GM12878 (cell line): ENCODE measurements around the gene TAB2. TPM values are rescaled to one million over a fixed set of nuclear protein-coding genes. Genes with fewer than 3 reads are reported as not detected.

Experiments
- ATAC-seq: fragments of 200-7000 bp; cut with Tn5 transposase; 3 replicates; pipeline ENCODE4 v1.9.1; 2020; ENCODE audit warnings: mild to moderate bottlenecking, moderate library complexity
- BruUV-seq: library from RNA; stranded (reverse); fragments of 400-500 nt; replicated peaks from 2 replicates; lab custom pipeline; 2021; lab: Mats Ljungman, UMichigan
- CTCF ChIA-PET: fragments of 300-600 bp; sonication (Branson Sonifier 250); formaldehyde crosslinking; extraction: SDS; loops from one replicate; lab custom pipeline; 2021; ENCODE audit warnings: inconsistent platforms; lab: Yijun Ruan, JAX
- POLR2A ChIA-PET: fragments of 350-600 bp; formaldehyde crosslinking; extraction: SDS; loops from one replicate; lab custom pipeline; 2021; ENCODE audit warnings: inconsistent platforms; lab: Charles Lee
- RAD21 ChIA-PET: fragments of 300-600 bp; sonication (Branson Sonifier 250); formaldehyde crosslinking; loops from one replicate; lab custom pipeline; 2023; ENCODE audit warnings: antibody characterized with exemption; ENCODE audit not compliant: unreplicated experiment; lab: Charles Lee
- SMC1A ChIA-PET: fragments of 300-600 bp; sonication (Branson Sonifier 250); formaldehyde crosslinking; loops from one replicate; lab custom pipeline; 2023; ENCODE audit not compliant: unreplicated experiment, uncharacterized antibody; lab: Charles Lee
- DNase-seq: peaks from one replicate; pipeline ENCODE4 v3.0.0-alpha.2; 2011; ENCODE audit warnings: low read depth, low spot score
- FAIRE-seq: peaks from 3 replicates; lab custom pipeline; 2011; peaks lifted over from hg19 to GRCh38; lab: Jason Lieb, UNC
- H2AFZ ChIP-seq: 2 replicates; pipeline ENCODE4 v1.6.0; 2011; ENCODE audit warnings: low read depth, low read length, control low read depth; ENCODE audit not compliant: control insufficient read depth
- H3K27ac ChIP-seq: 2 replicates; pipeline ENCODE4 v1.5.1; 2011; ENCODE audit warnings: control low read depth; ENCODE audit not compliant: control insufficient read depth, insufficient read depth
- H3K27me3 ChIP-seq, 2 experiments: replicated peaks in 1 of 2; 2 replicates each; pipeline versions ENCODE4 v1.6.0 to v1.6.1; 2011; ENCODE audit warnings: low read length in 1 of 2; ENCODE audit not compliant: control insufficient read depth in 2 of 2, insufficient read depth in 2 of 2
- H3K36me3 ChIP-seq, 2 experiments: 2 replicates each; pipeline ENCODE4 v1.5.1; 2011; ENCODE audit warnings: low read length in 1 of 2; ENCODE audit not compliant: control insufficient read depth in 2 of 2, insufficient read depth in 2 of 2
- H3K4me1 ChIP-seq: 2 replicates; pipeline ENCODE4 v1.6.1; 2011; ENCODE audit warnings: mild to moderate bottlenecking, low read length, moderate library complexity, mixed read lengths; ENCODE audit not compliant: control insufficient read depth, insufficient read depth
- H3K4me2 ChIP-seq: 2 replicates; pipeline ENCODE4 v1.6.0; 2011; ENCODE audit warnings: control low read depth; ENCODE audit not compliant: control insufficient read depth, insufficient read depth
- H3K4me3 ChIP-seq: fragments of 200-600 bp; sonication (generic); 2 replicates; pipeline ENCODE4 v1.5.1; 2016
- H3K79me2 ChIP-seq: 2 replicates; pipeline ENCODE4 v1.6.0; 2011; ENCODE audit warnings: low read length; ENCODE audit not compliant: control insufficient read depth, insufficient read depth
- H3K9ac ChIP-seq: 2 replicates; pipeline ENCODE4 v1.8.0; 2011; ENCODE audit warnings: low read length, control low read depth, mixed read lengths; ENCODE audit not compliant: control insufficient read depth, insufficient read depth
- H3K9me3 ChIP-seq: replicated peaks from 3 replicates; pipeline ENCODE4 v1.5.1; 2011; ENCODE audit warnings: mild to moderate bottlenecking, low read length; ENCODE audit not compliant: control insufficient read depth, insufficient read depth
- H4K20me1 ChIP-seq: 2 replicates; pipeline ENCODE4 v1.6.0; 2011; ENCODE audit not compliant: control insufficient read depth, insufficient read depth
- BCL3 ChIP-seq: IDR thresholded peaks from 2 replicates; pipeline ENCODE4 v1.6.1; 2011; ENCODE audit warnings: borderline replicate concordance, low read depth, mild to moderate bottlenecking, moderate library complexity, low read length; ENCODE audit not compliant: insufficient read depth, poor library complexity, severe bottlenecking
- CHD4 ChIP-seq: fragments of 200-600 bp; sonication (generic); IDR thresholded peaks from 2 replicates; pipeline ENCODE4 v1.6.1; 2016; ENCODE audit warnings: mild to moderate bottlenecking
- IRF5 ChIP-seq: fragments of 450-650 bp; IDR thresholded peaks from 2 replicates; pipeline ENCODE4 v1.6.1; 2017; ENCODE audit warnings: borderline replicate concordance
- KAT2A ChIP-seq: conservative IDR thresholded peaks from 2 replicates; pipeline ENCODE4 v1.6.1; 2011; ENCODE audit warnings: low read depth, low read length; ENCODE audit not compliant: control insufficient read depth
- PAX5 ChIP-seq: IDR thresholded peaks from 2 replicates; pipeline ENCODE4 v1.6.1; 2011; ENCODE audit warnings: low read depth, low read length, borderline replicate concordance
- RELB ChIP-seq: fragments of 450-650 bp; IDR thresholded peaks from 2 replicates; pipeline ENCODE4 v1.6.1; 2017; ENCODE audit warnings: low read depth, mild to moderate bottlenecking, moderate library complexity
- SMC3 ChIP-seq: IDR thresholded peaks from 2 replicates; pipeline ENCODE4 v1.6.1; 2011; ENCODE audit warnings: low read length, improper control_type of control experiment, borderline replicate concordance
- SREBF1 ChIP-seq: IDR thresholded peaks from 2 replicates; pipeline ENCODE4 v1.6.1; 2012; ENCODE audit warnings: mild to moderate bottlenecking, low read length
- ZNF384 ChIP-seq: IDR thresholded peaks from 2 replicates; pipeline ENCODE4 v1.6.1; 2012; ENCODE audit warnings: low read depth, mild to moderate bottlenecking, low read length, improper control_type of control experiment, borderline replicate concordance
- ZNF622 ChIP-seq: fragments of 450-650 bp; IDR thresholded peaks from 2 replicates; pipeline ENCODE4 v1.6.1; 2017; ENCODE audit warnings: mild to moderate bottlenecking, inconsistent platforms
- WGBS: methylation state at CpG from one replicate; pipeline ENCODE4 v1.1.6; 2016; ENCODE audit warnings: low lambda C conversion rate; ENCODE audit not compliant: insufficient replicate concordance, insufficient coverage; ENCODE audit errors: missing lambda C conversion rate; 5-methylcytosine and 5-hydroxymethylcytosine counted together
- in situ Hi-C: fragments of 300-500 bp; cut with MboI; formaldehyde crosslinking; loops from 9 replicates; pipeline ENCODE4 v1.14.3; 2018; ENCODE audit warnings: mixed read lengths
- intact Hi-C: fragments of 100-400 bp; cut with micrococcal nuclease; formaldehyde crosslinking; loops from one replicate; pipeline ENCODE4 v1.14.2; 2022; ENCODE audit not compliant: unreplicated experiment
- polyA plus RNA-seq, 11 experiments: library from polyadenylated mRNA; depleted of rRNA in 4 of 11; unstranded in 6 of 11; stranded (reverse) in 5 of 11; fragments of >200 nt; fragmentation: Nextera tagmentation in 4 of 11; fragmentation: Illumina TruSeq in 1 of 11; extraction: Ambion mirVana in 4 of 11; extraction: Trizol in 1 of 11; gene quantifications; 1 replicate in 1 of 11; 2 replicates in 10 of 11; pipeline versions ENCODE4 v1.2.1 to v1.2.3, GENCODE V29; 2011 to 2016; ENCODE audit warnings: inconsistent platforms in 2 of 11, missing spikeins in 2 of 11, low read depth in 1 of 11
- total RNA-seq, 4 experiments: library from RNA; depleted of rRNA in 3 of 4; stranded (reverse); fragments of >200 nt in 3 of 4; fragmentation: Illumina TruSeq in 1 of 4; extraction: Trizol in 1 of 4; gene quantifications; 2 replicates each; pipeline versions ENCODE4 v1.2.1 to v1.2.3, GENCODE V29; 2013 to 2021

TAB2 gene
- total and polyA plus RNA-seq, 10 of the 15 experiments (the other 5 are each of a cell fraction or from before 2014, with no cell fraction given): 8.9 to 66.3 (median 23.0) TPM

- SMC1A ChIA-PET: interaction anchor here (0.8 to 15.8 kb wide), 7 partner anchors 8 to 142 kb away, joined by 3 to 199 read pairs (median 5); no protein-coding TSS in a partner anchor
- no peak for ATAC-seq
- H3K36me3 ChIP-seq: no peaks in the 10 kb centered on the region; a peak in 1 of 4 replicates
- TF ChIP-seq KAT2A: no peak
- TF ChIP-seq SREBF1: no peak
- TF ChIP-seq IRF5: no peak
- no peak for TF ChIP-seq RELB
- TF ChIP-seq PAX5: no peak
- no peak for TF ChIP-seq ZNF384
- TF ChIP-seq ZNF622: no peak
- TF ChIP-seq SMC3: no peak
- TF ChIP-seq CHD4: no peak
- TF ChIP-seq BCL3: no peak
- TF ChIP-seq, all 136 proteins: peak for 0
- 94% methylated on average over 2 of the region's 2 CpGs for WGBS
- ChIA-PET RAD21 (interaction anchor here (0.8 to 6.5 kb wide), 6 partner anchors 9 to 250 kb away, joined by 3 to 74 read pairs (median 4); no protein-coding TSS in a partner anchor), POLR2A (interaction anchor here (0.8 to 2.8 kb wide), 2 partner anchors 10 to 163 kb away, joined by 5 to 9 read pairs; no protein-coding TSS in a partner anchor), CTCF (interaction anchor here (0.6 to 7.7 kb wide), 4 partner anchors 8 to 100 kb away, joined by 3 to 56 read pairs (median 12); no protein-coding TSS in a partner anchor)
- Histone ChIP-seq H2AFZ (no peak overlapping the region), H3K27me3 (no peaks in the 10 kb centered on the region), H3K79me2 (peaks cover 98% of the 10 kb centered on the region), H3K4me2 (peak overlapping the region; percentile 30; the same call in 1 of the 2 replicates), H3K9ac (no peak overlapping the region), H4K20me1 (peaks cover 11% of the 10 kb centered on the region), H3K4me3 (no peak overlapping the region), H3K9me3 (no peaks in the 10 kb centered on the region), H3K27ac (no peak overlapping the region), H3K4me1 (peaks cover 42% of the 10 kb centered on the region)
- BruUV-seq: TSS peak; percentile 20
- no peak for FAIRE-seq
- intact Hi-C loops (no loop called here), in situ Hi-C loops (loop anchor here (5.0 kb wide), 1 partner anchor 300 kb away; no protein-coding TSS in a partner anchor)
- no peak for DNase-seq
Measured at GRCh38 chr6:149331871-149332270, 14.4 kb downstream of the TAB2 start.
